HG03064 (cell line): ENCODE results near the gene SIK3.
"Not testable (repeated sequence)": the region's sequence is repeated elsewhere in the genome, so short reads cannot be mapped to it uniquely, and the experiment has no call there.

Experiments
- ATAC-seq: cut with Tn5 transposase; IDR thresholded peaks from one replicate; pipeline ENCODE4 v1.9.1; 2021; ENCODE audit warnings: low read depth; ENCODE audit not compliant: unreplicated experiment

The SIK3 gene

GRCh38 chr11:116813781-116814471 is 284.3 kb downstream of the SIK3 start:
- ATAC-seq, result no peak

GRCh38 chr11:116813170-116813569 is 285.1 kb downstream of the SIK3 start:
- no peak for ATAC-seq

- no peak for ATAC-seq
Observed at GRCh38 chr11:116812109-116812508, 286.1 kb downstream of the SIK3 start.

GRCh38 chr11:116811194-116811593 is 287.0 kb downstream of the SIK3 start:
- no peak for ATAC-seq

GRCh38 chr11:116808262-116809175 is 289.7 kb downstream of the SIK3 start:
- ATAC-seq, result no peak

GRCh38 chr11:116807601-116808261 is 290.5 kb downstream of the SIK3 start:
- no peak for ATAC-seq

- no peak for ATAC-seq
Observed at GRCh38 chr11:116804001-116804400, 294.2 kb downstream of the SIK3 start.

- ATAC-seq, result not testable (repeated sequence)
Observed at GRCh38 chr11:116801662-116802061, 296.6 kb downstream of the SIK3 start.

GRCh38 chr11:116800610-116801009 is 297.6 kb downstream of the SIK3 start:
- ATAC-seq, result no peak

GRCh38 chr11:116798368-116798767 is 299.9 kb downstream of the SIK3 start:
- no peak for ATAC-seq

GRCh38 chr11:116797816-116798215 is 300.4 kb downstream of the SIK3 start:
- no peak for ATAC-seq

GRCh38 chr11:116796548-116796947 is 301.7 kb downstream of the SIK3 start:
- ATAC-seq, result no peak

GRCh38 chr11:116794851-116795250 is 303.4 kb downstream of the SIK3 start:
- no peak for ATAC-seq

GRCh38 chr11:116793772-116794097 is 304.5 kb downstream of the SIK3 start:
- no peak for ATAC-seq
